GM18517 (cell line): ENCODE results near the gene CAMTA2.

Source experiments
- ATAC-seq: cut with Tn5 transposase; IDR thresholded peaks from one replicate; pipeline ENCODE4 v1.9.1; 2021; ENCODE audit warnings: mild to moderate bottlenecking, moderate library complexity; ENCODE audit not compliant: unreplicated experiment

The CAMTA2 gene

GRCh38 chr17:5000237-5000639 is 12.8 kb upstream of the CAMTA2 start:
- no peak for ATAC-seq

DNA sequence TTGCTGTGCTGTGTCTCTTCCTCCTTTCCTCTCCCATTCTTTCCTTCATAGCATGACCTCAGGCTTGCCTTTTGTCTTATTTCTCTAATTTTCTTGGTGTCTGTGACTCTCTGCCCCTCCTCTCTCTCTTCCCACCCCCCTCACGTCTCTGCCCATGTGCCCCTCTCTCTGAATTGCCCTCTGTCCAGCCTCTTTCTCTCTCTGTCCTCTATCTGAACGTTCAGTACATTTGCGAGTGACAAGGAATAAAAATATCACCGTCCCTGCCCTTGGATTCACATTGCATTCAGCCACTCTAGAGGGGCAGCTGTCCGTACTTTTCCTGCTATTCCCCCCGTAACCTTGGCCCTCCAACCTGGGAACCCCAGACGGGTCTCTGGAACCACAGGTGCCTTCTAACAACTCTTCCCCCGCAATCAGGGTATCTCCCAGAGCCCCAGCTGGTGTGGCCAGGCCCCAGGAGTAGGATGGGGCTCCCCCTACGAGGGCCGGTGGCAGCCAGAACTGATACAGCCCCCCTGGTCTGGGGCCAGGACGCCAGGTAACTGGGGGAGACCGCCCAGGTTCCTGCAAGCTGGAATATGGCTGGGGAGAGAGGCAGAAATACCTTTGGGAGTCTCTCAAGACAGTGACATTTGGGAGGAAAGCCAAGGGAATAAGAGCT is 12.1 kb upstream of the CAMTA2 start:
- no peak for ATAC-seq

DNA sequence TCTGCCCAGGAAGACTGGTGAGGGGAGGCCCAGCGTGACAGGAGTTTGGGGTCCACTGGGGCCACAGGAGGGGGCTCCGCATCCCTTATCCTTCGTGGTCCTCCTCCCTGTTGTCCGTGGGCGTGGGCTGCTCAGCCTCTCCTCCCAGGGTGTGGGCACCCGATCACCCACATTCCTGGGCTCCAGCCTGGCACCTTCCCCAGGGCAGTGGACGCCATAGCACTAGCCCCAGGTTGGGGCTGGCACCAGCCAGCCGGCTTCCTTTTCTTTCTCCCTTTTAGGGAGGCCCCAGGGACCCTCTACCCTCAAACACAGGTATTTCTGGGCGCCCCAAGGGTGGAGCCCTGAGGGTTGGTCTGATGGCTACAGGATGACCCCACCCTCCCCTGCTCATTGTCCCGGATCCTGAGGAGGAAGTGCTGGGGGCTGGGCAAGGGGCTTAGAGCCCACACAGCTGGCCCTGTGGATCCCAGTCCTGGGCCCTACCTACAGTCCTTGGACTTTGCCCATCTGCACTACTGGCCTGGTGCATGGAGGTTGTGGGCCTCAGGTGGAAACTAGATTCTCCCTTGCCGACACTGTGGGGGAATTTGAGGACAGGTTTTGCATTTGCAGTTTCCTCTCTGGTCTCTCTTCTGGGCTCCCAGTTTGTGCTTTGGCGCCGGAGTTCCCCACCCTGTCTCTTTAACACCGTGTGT is 11.4 kb upstream of the CAMTA2 start:
- ATAC-seq, result no peak

GRCh38 chr17:4998027-4998731 is 10.7 kb upstream of the CAMTA2 start:
- ATAC-seq, result no peak

DNA sequence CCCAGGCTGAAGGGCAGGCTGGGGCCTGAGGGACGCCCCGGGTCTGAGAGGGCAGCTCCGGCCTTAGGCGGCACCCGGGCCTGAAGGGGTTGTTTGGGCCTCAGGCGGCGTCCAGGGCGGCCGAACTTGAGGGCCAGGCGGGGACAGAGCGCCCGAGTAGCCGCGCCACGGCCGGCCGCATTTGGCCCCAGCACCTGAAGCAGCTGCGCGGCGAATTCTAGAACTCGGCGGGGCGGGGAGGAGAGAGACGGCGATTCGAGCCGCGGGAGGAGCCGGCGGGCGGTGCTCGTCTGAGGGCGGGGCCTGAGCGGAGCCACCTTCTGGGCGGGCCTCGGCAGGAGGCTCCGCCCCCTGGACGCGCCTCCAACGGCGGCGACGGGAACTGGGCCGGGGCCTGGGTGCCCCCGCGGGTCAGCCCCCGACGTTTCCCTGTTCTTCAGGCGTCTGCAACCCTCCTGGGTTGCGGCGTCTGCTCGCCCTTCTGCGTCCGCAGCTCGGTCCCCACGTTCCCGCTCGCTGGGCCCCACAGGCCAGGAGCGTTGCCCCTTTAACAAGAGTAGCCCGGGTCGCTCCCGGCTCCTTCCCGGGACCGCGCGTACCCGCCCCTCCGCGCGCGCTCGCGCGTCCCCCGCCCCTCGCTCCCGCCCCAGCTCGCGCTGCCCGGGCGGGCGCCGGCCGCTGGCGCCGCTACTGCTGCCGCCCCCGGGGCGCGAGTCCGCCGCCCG is 10.0 kb upstream of the CAMTA2 start, which contains the start of the genes INCA1 and KIF1C:
INCA1 (minus strand) TSS at position 221 of the 725 bp plus-strand sequence. CDS start 3,085 bp downstream, outside the sequence.
KIF1C (plus strand) TSS at position 649 of the 725 bp plus-strand sequence. CDS start 2,297 bp downstream, outside the sequence.
- ATAC-seq, result peak; percentile 85

DNA sequence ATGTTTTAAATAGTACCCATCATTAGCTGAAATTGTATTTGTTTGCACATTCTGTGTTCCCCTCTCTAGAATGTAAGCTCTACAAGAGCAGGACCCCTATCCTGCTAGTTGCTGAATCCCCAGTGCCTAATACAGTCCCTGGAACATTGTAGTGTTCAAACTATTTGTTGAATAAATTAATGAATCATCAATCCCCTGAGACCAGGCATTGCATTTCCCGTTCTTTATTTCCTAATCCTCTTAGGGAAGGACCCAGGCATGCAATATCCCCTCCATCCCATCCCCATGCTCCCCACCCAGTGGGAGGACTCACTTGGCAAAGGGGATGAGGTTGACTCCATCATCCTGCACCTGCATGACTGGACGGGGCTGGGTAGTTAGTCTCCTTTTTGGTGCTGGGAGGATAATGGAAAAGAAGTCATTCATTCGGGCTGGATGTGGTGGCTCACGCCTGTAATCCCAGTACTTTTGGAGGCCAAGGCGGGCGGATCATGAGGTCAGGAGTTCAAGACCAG is 6.7 kb upstream of the CAMTA2 start:
- ATAC-seq, result no peak

DNA sequence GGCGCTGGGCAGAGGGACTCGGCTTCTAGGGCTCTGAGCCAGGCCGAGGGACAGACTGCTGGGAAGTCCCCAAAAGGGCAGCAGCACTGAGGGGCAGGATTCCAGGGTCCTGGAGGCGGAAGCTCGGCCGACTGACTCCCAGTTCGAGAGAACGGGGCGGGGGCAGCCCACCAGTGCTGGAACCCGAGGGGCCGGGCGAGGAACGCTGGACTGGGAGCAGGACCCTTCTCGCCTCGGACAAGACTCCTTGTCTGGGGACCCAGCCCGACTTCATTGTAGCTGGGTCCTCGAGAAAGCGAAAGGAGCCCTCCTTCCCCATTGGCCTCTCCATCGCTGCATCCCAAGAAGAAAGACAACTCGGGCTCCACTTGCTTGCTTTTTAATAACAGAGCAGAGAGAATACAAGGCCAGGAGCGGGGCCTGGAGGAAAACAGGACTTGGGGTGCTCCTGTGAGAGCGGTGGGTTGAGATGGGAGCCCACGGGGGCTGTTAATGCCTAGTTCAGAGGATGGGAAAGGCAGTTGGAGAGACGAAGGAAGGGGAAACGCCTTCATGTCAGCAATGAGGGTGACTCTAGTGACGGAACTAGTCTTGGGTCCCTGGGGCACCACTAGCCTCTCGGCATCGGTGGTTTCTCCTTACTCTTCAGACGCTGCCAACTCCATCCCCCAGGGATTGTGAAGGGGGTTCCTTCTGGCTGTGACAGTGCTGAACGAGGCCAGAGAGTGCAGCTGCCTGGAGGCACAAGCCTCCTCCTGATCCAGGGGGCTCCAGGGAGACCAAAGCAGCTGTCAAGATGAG is 492 bp upstream of the CAMTA2 start:
- no peak for ATAC-seq

GRCh38 chr17:4986403-4986802 is 1.1 kb downstream of the CAMTA2 start:
- no peak for ATAC-seq

- ATAC-seq, result no peak
Measured at GRCh38 chr17:4982305-4982704, 5.2 kb downstream of the CAMTA2 start.

GRCh38 chr17:4980644-4981216 is 6.7 kb downstream of the CAMTA2 start:
- no peak for ATAC-seq

GRCh38 chr17:4978726-4979125 is 8.7 kb downstream of the CAMTA2 start:
- ATAC-seq, result no peak

DNA sequence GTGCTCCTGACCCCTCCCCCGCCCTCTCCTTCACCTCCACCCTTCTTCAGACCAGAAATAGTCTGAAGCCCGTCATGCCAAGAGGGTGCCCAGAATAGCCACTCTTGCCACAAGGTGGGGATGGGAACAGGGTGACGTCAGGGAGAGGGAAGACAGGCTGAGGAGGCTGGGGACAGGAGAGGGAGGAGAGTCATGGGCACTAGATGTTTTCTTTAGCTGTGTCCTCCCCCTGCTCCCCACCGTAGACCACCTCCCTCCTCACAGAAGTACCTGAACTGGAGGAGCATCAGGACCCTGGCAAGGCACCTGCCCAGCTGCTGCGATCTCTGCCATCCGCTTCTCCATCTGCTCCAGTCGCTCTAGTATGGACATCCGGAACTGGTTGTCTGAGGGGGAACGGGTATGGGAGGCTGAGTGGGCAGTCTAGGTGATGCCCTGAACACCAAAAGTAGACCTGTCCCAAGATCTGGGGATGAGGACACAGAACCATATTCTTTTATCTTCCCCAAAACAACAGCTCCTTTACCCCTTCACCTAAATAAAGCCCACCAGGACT is 13.3 kb downstream of the CAMTA2 start:
- ATAC-seq, result no peak

DNA sequence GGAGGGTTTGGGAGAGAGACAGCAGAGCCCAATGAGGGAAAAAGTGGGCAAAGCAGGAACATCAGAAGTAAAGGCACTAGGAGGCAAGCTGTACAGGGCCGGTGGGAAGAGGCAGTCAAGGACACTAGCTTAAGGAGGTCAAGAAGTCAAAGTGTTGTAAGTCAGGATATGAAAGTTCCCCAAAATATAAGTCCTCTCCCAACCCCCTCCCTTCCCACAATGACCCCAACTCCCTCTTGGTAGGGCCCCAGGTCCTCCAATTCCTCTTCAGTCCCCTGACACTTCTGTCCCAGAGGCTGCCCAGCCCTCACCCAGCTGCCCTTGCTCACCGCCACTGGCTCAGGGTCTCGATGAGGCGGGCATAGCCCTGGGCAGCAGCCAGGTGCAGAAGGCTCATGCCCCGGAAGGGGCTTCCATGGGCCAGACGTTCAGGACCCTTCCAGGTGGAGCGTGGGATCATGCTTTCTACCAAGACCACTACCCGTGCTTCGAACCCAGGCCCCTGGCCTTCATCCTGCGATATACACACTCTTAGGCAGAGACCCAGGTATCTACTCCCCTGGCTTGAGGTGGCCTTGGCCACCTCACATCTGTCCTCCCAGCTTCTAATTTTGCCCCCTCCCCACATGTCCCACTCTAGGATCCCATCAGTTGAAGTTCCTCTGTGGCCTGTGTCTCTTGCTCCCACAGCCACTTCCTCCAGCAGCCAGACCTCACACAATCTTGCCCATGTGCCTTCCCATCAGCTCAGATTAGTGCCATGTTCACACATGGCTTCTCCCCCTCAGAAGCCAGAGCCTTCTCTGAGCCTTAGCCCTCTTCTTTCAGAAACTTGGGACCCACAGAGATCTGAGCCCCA is 14.0 kb downstream of the CAMTA2 start:
- ATAC-seq, result no peak

- no peak for ATAC-seq
Measured at GRCh38 chr17:4972752-4973151, 14.7 kb downstream of the CAMTA2 start.

DNA sequence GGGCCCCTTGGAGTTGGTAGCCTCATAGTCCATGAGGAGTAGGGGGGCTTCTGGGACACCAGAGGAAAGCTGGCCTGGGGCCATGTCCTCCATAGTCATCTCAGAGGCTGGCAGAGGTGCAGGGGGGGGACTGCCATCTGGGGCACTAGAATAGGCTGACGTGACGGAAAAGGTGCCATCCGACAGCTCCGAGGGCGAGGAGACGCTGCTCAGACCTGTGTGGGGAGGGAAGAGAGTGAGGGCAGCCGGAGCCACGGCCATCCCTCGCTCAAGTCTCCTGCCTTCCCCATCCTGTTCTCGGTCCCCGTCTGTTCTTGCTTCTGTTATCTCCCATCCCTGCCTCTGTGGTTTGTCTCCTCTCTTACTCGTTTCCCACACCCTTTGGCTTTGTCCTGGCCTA is 15.2 kb downstream of the CAMTA2 start:
- no peak for ATAC-seq

GRCh38 chr17:4971826-4972225 is 15.6 kb downstream of the CAMTA2 start:
- no peak for ATAC-seq

- ATAC-seq, result no peak
Measured at GRCh38 chr17:4970273-4970672, 17.2 kb downstream of the CAMTA2 start.

DNA sequence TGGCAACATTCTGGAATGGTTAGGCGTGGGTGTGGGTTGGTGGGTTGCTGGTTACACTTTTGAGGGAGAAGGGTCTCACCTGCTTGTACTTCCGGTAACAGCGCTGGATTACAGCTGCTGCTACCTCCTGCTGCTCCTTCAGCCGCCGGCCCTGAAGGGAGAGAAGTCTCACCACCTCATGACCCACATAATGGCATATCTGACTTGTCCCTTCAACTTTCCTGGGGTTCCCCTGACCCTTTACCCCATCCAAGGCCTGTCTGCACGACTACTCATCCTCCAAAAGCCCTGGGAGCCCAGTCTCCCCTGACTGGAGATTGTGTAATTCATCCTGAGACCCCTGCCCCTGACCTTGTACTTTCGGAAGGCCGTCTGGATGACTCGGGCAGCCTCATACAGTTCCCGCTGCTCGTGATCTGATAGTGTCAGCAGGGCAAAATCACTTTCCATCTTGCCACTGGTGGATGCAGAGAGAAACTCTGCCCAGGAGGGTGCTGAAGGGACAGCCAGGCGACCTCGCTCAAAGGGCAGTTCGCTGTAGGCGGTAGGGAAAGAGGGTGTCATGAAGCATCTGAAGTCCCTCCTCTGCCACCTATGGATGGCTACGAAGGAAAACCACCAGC is 17.8 kb downstream of the CAMTA2 start:
- no peak for ATAC-seq
